Amniotic stem cell (primary cell): ENCODE data around the gene ECM2.

Source experiments
- DNase-seq: peaks from one replicate; lab custom pipeline; 2025; lab: John Stamatoyannopoulos, UW

ECM2 gene

GRCh38 chr9:92463984-92464383 is 71.8 kb downstream of the ECM2 start:
- DNase-seq = peak; percentile 69

GRCh38 chr9:92463387-92463786 is 72.4 kb downstream of the ECM2 start:
- DNase-seq = no peak

GRCh38 chr9:92457576-92457975 is 78.2 kb downstream of the ECM2 start:
- no peak for DNase-seq

GRCh38 chr9:92455217-92455616 is 80.6 kb downstream of the ECM2 start:
- DNase-seq = no peak

- no peak for DNase-seq
Measured at GRCh38 chr9:92446536-92446935, 89.3 kb downstream of the ECM2 start.
